ENCODE measurements around the gene RARB.

DNA sequence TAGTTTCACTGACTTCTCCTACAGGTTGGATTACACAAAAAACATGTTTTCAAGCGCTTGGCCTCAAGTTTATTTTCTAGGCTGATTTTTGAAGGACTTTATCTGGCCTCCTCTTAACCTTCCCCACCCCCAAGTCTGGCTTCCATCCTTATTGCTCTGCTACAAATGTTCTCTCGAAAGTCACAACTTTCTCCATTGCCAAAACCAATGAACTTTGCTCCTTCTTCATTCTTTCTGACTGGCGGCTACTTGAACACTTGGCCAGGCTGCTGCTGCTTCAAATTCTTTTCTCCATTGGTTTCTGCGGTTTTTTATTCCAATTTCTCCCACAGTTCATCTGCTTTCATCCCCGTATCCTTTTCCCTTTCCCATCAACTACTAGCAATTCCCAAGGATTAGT lies 130.1 kb downstream of the RARB start:
- TF ChIP-seq, protein P1, sequence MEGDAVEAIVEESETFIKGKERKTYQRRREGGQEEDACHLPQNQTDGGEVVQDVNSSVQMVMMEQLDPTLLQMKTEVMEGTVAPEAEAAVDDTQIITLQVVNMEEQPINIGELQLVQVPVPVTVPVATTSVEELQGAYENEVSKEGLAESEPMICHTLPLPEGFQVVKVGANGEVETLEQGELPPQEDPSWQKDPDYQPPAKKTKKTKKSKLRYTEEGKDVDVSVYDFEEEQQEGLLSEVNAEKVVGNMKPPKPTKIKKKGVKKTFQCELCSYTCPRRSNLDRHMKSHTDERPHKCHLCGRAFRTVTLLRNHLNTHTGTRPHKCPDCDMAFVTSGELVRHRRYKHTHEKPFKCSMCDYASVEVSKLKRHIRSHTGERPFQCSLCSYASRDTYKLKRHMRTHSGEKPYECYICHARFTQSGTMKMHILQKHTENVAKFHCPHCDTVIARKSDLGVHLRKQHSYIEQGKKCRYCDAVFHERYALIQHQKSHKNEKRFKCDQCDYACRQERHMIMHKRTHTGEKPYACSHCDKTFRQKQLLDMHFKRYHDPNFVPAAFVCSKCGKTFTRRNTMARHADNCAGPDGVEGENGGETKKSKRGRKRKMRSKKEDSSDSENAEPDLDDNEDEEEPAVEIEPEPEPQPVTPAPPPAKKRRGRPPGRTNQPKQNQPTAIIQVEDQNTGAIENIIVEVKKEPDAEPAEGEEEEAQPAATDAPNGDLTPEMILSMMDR (optimal IDR thresholded peaks at IDR 0.05 in 1 of 3, IDR thresholded peaks at IDR 0.05 in 1 of 3, conservative IDR thresholded peaks at IDR 0.05 in 1 of 3; ENCODE audit: extremely low read depth in 1 of 3, insufficient read depth in 2 of 3, low read length in 3 of 3), result no peak
- TF ChIP-seq EZH2 (IDR thresholded peaks at IDR 0.05; ENCODE audit: low read length), result no peak
